ENCODE results near the gene HGFAC.

GRCh38 chr4:3397128-3397527 lies 44.6 kb upstream of the HGFAC start:
- TF ChIP-seq GATA3 (IDR thresholded peaks at IDR 0.05; ENCODE audit: low read depth, low read length) (no peak), GATA2 (IDR thresholded peaks at IDR 0.05; ENCODE audit: low read depth, low read length) (no peak)
